Activated naive CD4-positive, alpha-beta T cell treated with anti-CD3 and anti-CD28 coated beads, Interleukin-2, amount 10 ng/mL, durations not matched to agents 7 days and 5 days (primary cell): ENCODE data around the gene SH2D5.

Source experiments
- CTCF ChIA-PET: fragments of 350-600 bp; sonication (Branson Sonifier 250); formaldehyde crosslinking; loops from one replicate; lab custom pipeline; 2021; ENCODE audit warnings: antibody characterized with exemption; lab: Charles Lee
- DNase-seq: peaks from one replicate; pipeline ENCODE4 v3.0.0-alpha.2; 2020
- H3K27ac Mint-ChIP-seq: one replicate; pipeline ENCODE4 v1.8.0; 2021; ENCODE audit warnings: mild to moderate bottlenecking, moderate library complexity, mixed read lengths
- H3K27me3 Mint-ChIP-seq: one replicate; pipeline ENCODE4 v1.8.0; 2021; ENCODE audit warnings: mild to moderate bottlenecking, mixed read lengths
- H3K36me3 Mint-ChIP-seq: one replicate; pipeline ENCODE4 v1.8.0; 2021; ENCODE audit warnings: mixed read lengths
- H3K4me1 Mint-ChIP-seq: one replicate; pipeline ENCODE4 v1.8.0; 2021; ENCODE audit warnings: mixed read lengths
- H3K4me3 Mint-ChIP-seq: one replicate; pipeline ENCODE4 v1.8.0; 2021; ENCODE audit warnings: mild to moderate bottlenecking, moderate library complexity, mixed read lengths
- H3K9me3 Mint-ChIP-seq: one replicate; pipeline ENCODE4 v1.8.0; 2021; ENCODE audit warnings: mixed read lengths

SH2D5 gene

DNA sequence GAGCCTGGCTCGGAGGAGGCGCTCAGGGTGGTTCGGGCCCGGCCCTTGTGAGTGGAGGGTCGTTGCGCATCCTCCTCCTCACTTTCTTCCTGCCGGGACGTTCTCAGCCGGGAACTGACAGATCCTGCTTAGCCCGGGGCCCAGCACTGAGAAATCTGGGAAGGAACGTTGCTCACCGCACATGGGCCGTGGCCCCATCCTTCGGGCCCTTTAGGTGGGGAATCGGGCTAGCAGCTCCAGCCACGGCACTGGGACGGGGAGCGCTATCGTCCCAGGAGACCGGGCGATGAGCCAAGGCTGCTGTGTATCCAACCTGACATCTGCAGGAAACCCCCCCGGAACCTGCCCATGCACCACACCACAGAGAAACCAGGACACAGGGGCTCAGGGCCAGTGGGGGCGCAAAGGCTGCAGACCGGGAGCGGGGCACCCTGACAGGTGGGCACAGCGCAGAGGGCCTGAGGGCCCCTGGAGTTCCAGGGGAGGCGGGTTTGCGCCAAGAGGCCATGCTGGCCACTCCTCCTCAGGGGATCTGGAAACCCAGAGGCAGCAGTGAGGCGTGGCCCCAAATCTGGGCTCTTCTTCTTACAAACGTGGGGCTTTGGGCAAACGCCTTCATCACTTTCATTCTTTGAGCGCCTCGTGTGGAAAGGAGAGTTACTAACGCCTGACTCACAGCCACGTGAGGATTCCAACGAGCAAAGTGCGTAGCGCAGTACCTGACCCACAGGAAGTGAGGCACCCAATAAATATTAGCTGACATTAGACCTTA lies at the start of gene SH2D5:
SH2D5 (minus strand) TSS at position 116 of the 772 bp plus-strand sequence. CDS start 4,659 bp downstream, outside the sequence.
- no peak within 1 kb of the TSS for H3K27ac Mint-ChIP-seq
- H3K9me3 Mint-ChIP-seq = no peaks in the 10 kb centered on the region
- peak; percentile 79 for DNase-seq
- CTCF ChIA-PET = interaction anchor here (0.5 to 1.6 kb wide), 2 partner anchors 36 to 51 kb away, joined by 3 to 4 read pairs; no protein-coding TSS in a partner anchor
- peaks cover 21% of the 10 kb centered on the region for H3K4me1 Mint-ChIP-seq
- H3K27me3 Mint-ChIP-seq = peaks cover 58% of the 10 kb centered on the region
- H3K4me3 Mint-ChIP-seq = peak within 1 kb of the TSS; percentile 75
- peaks cover 15% of the 10 kb centered on the region for H3K36me3 Mint-ChIP-seq

- no peak overlapping the region for H3K27ac Mint-ChIP-seq
- H3K36me3 Mint-ChIP-seq = peaks cover 58% of the 10 kb centered on the region
- CTCF ChIA-PET = no interaction called here
- DNase-seq = no peak
- no peak overlapping the region for H3K4me3 Mint-ChIP-seq
- H3K27me3 Mint-ChIP-seq = no peaks in the 10 kb centered on the region
- H3K4me1 Mint-ChIP-seq = peaks cover 3% of the 10 kb centered on the region
- no peaks in the 10 kb centered on the region for H3K9me3 Mint-ChIP-seq
Measured at GRCh38 chr1:20775700-20776099, 43.2 kb upstream of the SH2D5 start.

DNA sequence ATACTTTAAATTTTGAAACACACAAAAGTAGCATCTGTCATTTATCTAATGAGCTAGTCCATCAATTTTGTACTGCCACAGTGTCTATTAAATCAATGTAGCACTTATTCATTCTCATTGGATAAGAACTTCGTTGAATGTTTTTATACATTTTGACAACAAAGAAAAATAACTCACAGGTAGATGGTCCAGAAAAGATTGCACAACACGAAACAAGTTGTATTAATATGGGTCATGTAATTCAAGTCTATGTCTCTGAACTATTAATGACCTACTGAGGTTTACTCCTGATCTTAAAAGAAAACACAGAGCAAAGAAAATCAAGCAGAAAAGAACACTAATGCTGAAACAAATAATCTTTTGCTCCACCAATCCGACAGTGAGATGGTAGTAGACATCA lies 39.3 kb upstream of the SH2D5 start:
- CTCF ChIA-PET = no interaction called here
- no peaks in the 10 kb centered on the region for H3K4me1 Mint-ChIP-seq
- H3K36me3 Mint-ChIP-seq = peaks cover 62% of the 10 kb centered on the region
- DNase-seq = no peak
- no peak overlapping the region for H3K4me3 Mint-ChIP-seq
- no peak overlapping the region for H3K27ac Mint-ChIP-seq
- no peaks in the 10 kb centered on the region for H3K27me3 Mint-ChIP-seq
- H3K9me3 Mint-ChIP-seq = no peaks in the 10 kb centered on the region

- H3K27me3 Mint-ChIP-seq = no peaks in the 10 kb centered on the region
- H3K9me3 Mint-ChIP-seq = no peaks in the 10 kb centered on the region
- DNase-seq = no peak
- CTCF ChIA-PET = no interaction called here
- no peak overlapping the region for H3K27ac Mint-ChIP-seq
- H3K36me3 Mint-ChIP-seq = peaks cover 64% of the 10 kb centered on the region
- no peak overlapping the region for H3K4me3 Mint-ChIP-seq
- H3K4me1 Mint-ChIP-seq = no peaks in the 10 kb centered on the region
Measured at GRCh38 chr1:20770314-20771087, 38.0 kb upstream of the SH2D5 start.

DNA sequence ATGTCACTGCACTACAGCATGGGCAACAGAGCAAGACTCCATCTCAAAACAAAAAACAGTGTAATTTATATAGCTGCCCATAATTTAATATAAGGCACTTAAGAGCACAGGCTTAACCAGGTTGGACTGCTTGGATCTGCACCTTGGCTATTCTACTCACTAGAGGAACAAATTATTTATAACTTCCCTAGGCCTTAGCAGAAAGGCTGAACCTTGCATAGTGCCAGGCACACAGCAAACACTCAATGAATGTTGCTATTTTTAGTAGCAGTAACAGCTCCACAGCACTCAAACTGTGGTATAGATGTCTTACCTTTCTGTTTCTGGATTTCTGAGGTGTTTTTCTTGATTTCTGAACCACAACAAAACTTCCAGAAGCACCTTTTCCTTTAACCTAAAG lies 34.8 kb upstream of the SH2D5 start:
- Mint-ChIP-seq H3K27ac (no peak overlapping the region), H3K4me3 (no peak overlapping the region), H3K9me3 (no peaks in the 10 kb centered on the region), H3K27me3 (no peaks in the 10 kb centered on the region), H3K36me3 (peaks cover 60% of the 10 kb centered on the region), H3K4me1 (no peaks in the 10 kb centered on the region)
- CTCF ChIA-PET = interaction anchor here (1.6 kb wide), 1 partner anchor 70 kb away, joined by 3 read pairs; no protein-coding TSS in a partner anchor
- no peak for DNase-seq

- H3K36me3 Mint-ChIP-seq = peaks cover 61% of the 10 kb centered on the region
- no peak overlapping the region for H3K27ac Mint-ChIP-seq
- no peaks in the 10 kb centered on the region for H3K4me1 Mint-ChIP-seq
- H3K4me3 Mint-ChIP-seq = no peak overlapping the region
- CTCF ChIA-PET = no interaction called here
- no peaks in the 10 kb centered on the region for H3K27me3 Mint-ChIP-seq
- H3K9me3 Mint-ChIP-seq = no peaks in the 10 kb centered on the region
- no peak for DNase-seq
Measured at GRCh38 chr1:20763417-20763816, 30.9 kb upstream of the SH2D5 start.

- CTCF ChIA-PET = no interaction called here
- H3K9me3 Mint-ChIP-seq = no peaks in the 10 kb centered on the region
- no peaks in the 10 kb centered on the region for H3K4me1 Mint-ChIP-seq
- no peaks in the 10 kb centered on the region for H3K27me3 Mint-ChIP-seq
- no peak overlapping the region for H3K4me3 Mint-ChIP-seq
- H3K27ac Mint-ChIP-seq = no peak overlapping the region
- H3K36me3 Mint-ChIP-seq = peaks cover 62% of the 10 kb centered on the region
- no peak for DNase-seq
Measured at GRCh38 chr1:20760322-20760721, 27.8 kb upstream of the SH2D5 start.

DNA sequence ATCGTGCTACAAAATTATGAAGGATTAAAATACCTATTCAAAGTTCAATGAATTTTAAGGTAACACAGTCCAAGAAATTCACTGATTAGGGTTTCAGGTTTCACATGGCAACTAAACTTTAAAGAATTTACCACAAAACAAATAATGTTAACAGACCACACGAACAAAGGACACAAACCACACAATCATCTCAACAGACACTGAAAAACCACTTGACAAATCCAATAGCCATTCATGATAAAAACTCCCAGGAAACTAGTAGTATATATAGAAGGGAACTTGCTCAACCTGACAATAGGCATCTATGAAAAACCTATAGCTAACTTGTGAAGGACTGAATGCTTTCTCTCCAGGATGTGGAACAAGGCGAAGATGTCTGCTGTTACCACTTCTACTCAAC lies 21.1 kb upstream of the SH2D5 start:
- no peaks in the 10 kb centered on the region for H3K27me3 Mint-ChIP-seq
- H3K36me3 Mint-ChIP-seq = peaks cover 48% of the 10 kb centered on the region
- no peaks in the 10 kb centered on the region for H3K9me3 Mint-ChIP-seq
- no peak overlapping the region for H3K27ac Mint-ChIP-seq
- no peaks in the 10 kb centered on the region for H3K4me1 Mint-ChIP-seq
- CTCF ChIA-PET = no interaction called here
- H3K4me3 Mint-ChIP-seq = no peak overlapping the region
- no peak for DNase-seq

- Mint-ChIP-seq H3K27ac (no peak overlapping the region), H3K27me3 (no peaks in the 10 kb centered on the region), H3K9me3 (no peaks in the 10 kb centered on the region), H3K4me1 (no peaks in the 10 kb centered on the region), H3K4me3 (no peak overlapping the region), H3K36me3 (peaks cover 54% of the 10 kb centered on the region)
- CTCF ChIA-PET = no interaction called here
- DNase-seq = no peak
Measured at GRCh38 chr1:20751462-20751990, 19.0 kb upstream of the SH2D5 start.

- no peak overlapping the region for H3K27ac Mint-ChIP-seq
- CTCF ChIA-PET = interaction anchor here (1.4 kb wide), 1 partner anchor 46 kb away, joined by 3 read pairs; no protein-coding TSS in a partner anchor
- H3K9me3 Mint-ChIP-seq = no peaks in the 10 kb centered on the region
- H3K4me3 Mint-ChIP-seq = no peak overlapping the region
- DNase-seq = no peak
- no peaks in the 10 kb centered on the region for H3K27me3 Mint-ChIP-seq
- peaks cover 66% of the 10 kb centered on the region for H3K36me3 Mint-ChIP-seq
- no peaks in the 10 kb centered on the region for H3K4me1 Mint-ChIP-seq
Measured at GRCh38 chr1:20742671-20743070, 10.2 kb upstream of the SH2D5 start.

- no peak for DNase-seq
- Mint-ChIP-seq H3K36me3 (peaks cover 60% of the 10 kb centered on the region), H3K9me3 (no peaks in the 10 kb centered on the region), H3K4me3 (no peak overlapping the region), H3K4me1 (no peaks in the 10 kb centered on the region), H3K27ac (no peak overlapping the region), H3K27me3 (no peaks in the 10 kb centered on the region)
- CTCF ChIA-PET = interaction anchor here (0.8 to 1.1 kb wide), 2 partner anchors 44 to 455 kb away, joined by 3 read pairs; no protein-coding TSS in a partner anchor
Measured at GRCh38 chr1:20740781-20741180, 8.3 kb upstream of the SH2D5 start.

- H3K36me3 Mint-ChIP-seq = peaks cover 49% of the 10 kb centered on the region
- no peak overlapping the region for H3K27ac Mint-ChIP-seq
- CTCF ChIA-PET = no interaction called here
- no peaks in the 10 kb centered on the region for H3K4me1 Mint-ChIP-seq
- H3K4me3 Mint-ChIP-seq = no peak overlapping the region
- H3K27me3 Mint-ChIP-seq = no peaks in the 10 kb centered on the region
- no peaks in the 10 kb centered on the region for H3K9me3 Mint-ChIP-seq
- no peak for DNase-seq
Measured at GRCh38 chr1:20739225-20739624, 6.7 kb upstream of the SH2D5 start.

GRCh38 chr1:20735581-20736111 lies 3.1 kb upstream of the SH2D5 start:
- CTCF ChIA-PET = interaction anchor here (0.9 kb wide), 1 partner anchor 34 kb away, joined by 3 read pairs; no protein-coding TSS in a partner anchor
- H3K36me3 Mint-ChIP-seq = peaks cover 34% of the 10 kb centered on the region
- H3K4me3 Mint-ChIP-seq = no peak overlapping the region
- no peak overlapping the region for H3K27ac Mint-ChIP-seq
- DNase-seq = no peak
- peaks cover 30% of the 10 kb centered on the region for H3K27me3 Mint-ChIP-seq
- no peaks in the 10 kb centered on the region for H3K9me3 Mint-ChIP-seq
- H3K4me1 Mint-ChIP-seq = peaks cover 17% of the 10 kb centered on the region

DNA sequence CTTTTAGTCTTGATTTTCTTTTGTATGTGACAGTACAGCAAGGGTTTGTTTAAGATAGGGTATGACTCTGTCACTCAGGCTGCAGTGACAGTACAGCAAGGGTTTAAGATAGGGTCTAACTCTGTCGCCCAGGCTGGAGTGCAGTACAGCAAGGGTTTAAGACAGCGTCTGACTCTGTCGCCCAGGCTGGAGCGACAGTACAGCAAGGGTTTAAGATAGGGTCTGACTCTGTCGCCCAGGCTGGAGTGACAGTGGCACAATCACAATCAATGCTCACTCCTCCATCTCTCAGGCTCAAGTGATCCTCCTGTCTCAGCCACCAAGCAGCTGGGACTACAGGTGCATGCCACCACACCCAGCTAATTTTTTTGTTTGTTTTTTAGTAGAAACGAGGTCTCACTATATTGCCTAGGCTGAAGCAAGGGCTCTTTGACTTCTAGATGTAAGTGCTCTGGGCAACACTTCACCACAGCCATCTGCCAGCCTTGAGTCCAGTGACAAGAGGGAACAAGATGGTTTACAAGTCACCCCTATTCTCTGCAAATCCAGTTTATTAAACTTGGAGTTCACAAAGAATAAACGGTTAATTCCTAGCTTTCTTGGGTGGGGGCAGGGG lies 965 bp upstream of the SH2D5 start:
- H3K4me3 Mint-ChIP-seq = peak overlapping the region; percentile 75
- peaks cover 21% of the 10 kb centered on the region for H3K4me1 Mint-ChIP-seq
- DNase-seq = no peak
- CTCF ChIA-PET = interaction anchor here (0.6 to 0.9 kb wide), 3 partner anchors 37 to 454 kb away, joined by 3 to 4 read pairs (median 3); no protein-coding TSS in a partner anchor
- peaks cover 52% of the 10 kb centered on the region for H3K27me3 Mint-ChIP-seq
- peaks cover 21% of the 10 kb centered on the region for H3K36me3 Mint-ChIP-seq
- no peaks in the 10 kb centered on the region for H3K9me3 Mint-ChIP-seq
- no peak overlapping the region for H3K27ac Mint-ChIP-seq
